Activated T-helper 1 cell treated with anti-CD3 and anti-CD28 coated beads, Interleukin-12 subunit alpha, Interleukin-12 subunit beta, Interleukin-2, Interleukin-4 antibody, amounts not matched to agents 30 ng/mL and 10 ng/mL and 1 ng/mL, durations not matched to agents 14 hours and 24 hours and 36 hours (primary cell): ENCODE measurements around the gene CR1L. TPM values are rescaled to one million over a fixed set of nuclear protein-coding genes. Genes with fewer than 3 reads are reported as not detected.
"Not testable (repeated sequence)": the region's sequence is repeated elsewhere in the genome, so short reads cannot be mapped to it uniquely, and the experiment has no call there.

Experiments used
- DNase-seq: peaks from one replicate; pipeline ENCODE4 v3.0.0; 2021; ENCODE audit warnings: low spot score
- H3K27ac Mint-ChIP-seq: one replicate; pipeline ENCODE4 v1.8.0; 2021; ENCODE audit warnings: mild to moderate bottlenecking, mixed read lengths
- H3K27me3 Mint-ChIP-seq: one replicate; pipeline ENCODE4 v1.8.0; 2022; ENCODE audit warnings: mild to moderate bottlenecking, moderate library complexity, mixed read lengths; ENCODE audit not compliant: insufficient read depth
- H3K36me3 Mint-ChIP-seq: one replicate; pipeline ENCODE4 v1.8.0; 2021; ENCODE audit warnings: low read depth, mixed read lengths
- H3K4me1 Mint-ChIP-seq: one replicate; pipeline ENCODE4 v1.8.0; 2021; ENCODE audit warnings: low read depth, mixed read lengths
- H3K4me3 Mint-ChIP-seq: one replicate; pipeline ENCODE4 v1.8.0; 2021; ENCODE audit warnings: mild to moderate bottlenecking, moderate library complexity, mixed read lengths
- H3K9me3 Mint-ChIP-seq: one replicate; pipeline ENCODE4 v1.8.0; 2021; ENCODE audit warnings: mixed read lengths
- intact Hi-C: fragments of 100-400 bp; cut with micrococcal nuclease; formaldehyde crosslinking; loops from one replicate; pipeline ENCODE4 v1.15.1; 2024
- total RNA-seq: library from RNA; stranded (reverse); gene quantifications from 2 replicates; pipeline ENCODE4 v1.2.3, GENCODE V29; 2022

CR1L gene
- total RNA-seq: not detected in 2 replicates

GRCh38 chr1:207644852-207645634 lies at the start of gene CR1L:
Gene CR1L, plus strand, starts transcription at chr1:207645133. Its CDS starts 101 bp downstream, at chr1:207645234.
- intact Hi-C loops: loop anchor here (1.0 to 10.0 kb wide), 4 partner anchors 107 to 592 kb away; partner anchors contain the start of genes CD46 and PFKFB2
- H3K27me3 Mint-ChIP-seq: peaks cover 26% of the 10 kb centered on the region
- H3K36me3 Mint-ChIP-seq: no peaks in the 10 kb centered on the region
- H3K4me1 Mint-ChIP-seq: peaks cover 8% of the 10 kb centered on the region
- H3K9me3 Mint-ChIP-seq: no peaks in the 10 kb centered on the region
- peak within 1 kb of the TSS; percentile 80 for H3K4me3 Mint-ChIP-seq
- no peak within 1 kb of the TSS for H3K27ac Mint-ChIP-seq
- peak; percentile 74 for DNase-seq

GRCh38 chr1:207603777-207604176 lies 41.2 kb upstream of the CR1L start:
- no peak for DNase-seq
- intact Hi-C loops: no loop called here
- Mint-ChIP-seq H3K4me3 (no peak overlapping the region), H3K27me3 (peaks cover 17% of the 10 kb centered on the region), H3K27ac (no peak overlapping the region), H3K9me3 (no peaks in the 10 kb centered on the region), H3K36me3 (no peaks in the 10 kb centered on the region), H3K4me1 (no peaks in the 10 kb centered on the region)

GRCh38 chr1:207605444-207606361 lies 39.2 kb upstream of the CR1L start:
- H3K9me3 Mint-ChIP-seq: no peaks in the 10 kb centered on the region
- peaks cover 17% of the 10 kb centered on the region for H3K27me3 Mint-ChIP-seq
- intact Hi-C loops: no loop called here
- no peaks in the 10 kb centered on the region for H3K4me1 Mint-ChIP-seq
- DNase-seq: no peak
- H3K27ac Mint-ChIP-seq: no peak overlapping the region
- no peaks in the 10 kb centered on the region for H3K36me3 Mint-ChIP-seq
- H3K4me3 Mint-ChIP-seq: no peak overlapping the region

- Mint-ChIP-seq H3K4me3 (no peak overlapping the region), H3K27ac (no peak overlapping the region), H3K4me1 (no peaks in the 10 kb centered on the region), H3K9me3 (no peaks in the 10 kb centered on the region), H3K27me3 (peaks cover 15% of the 10 kb centered on the region), H3K36me3 (no peaks in the 10 kb centered on the region)
- intact Hi-C loops: no loop called here
- DNase-seq: no peak
Measured at GRCh38 chr1:207606362-207606755, 38.6 kb upstream of the CR1L start.

GRCh38 chr1:207612762-207613161 lies 32.2 kb upstream of the CR1L start:
- DNase-seq: no peak
- intact Hi-C loops: no loop called here
- Mint-ChIP-seq H3K27ac (no peak overlapping the region), H3K27me3 (peaks cover 4% of the 10 kb centered on the region), H3K36me3 (no peaks in the 10 kb centered on the region), H3K4me1 (no peaks in the 10 kb centered on the region), H3K9me3 (no peaks in the 10 kb centered on the region), H3K4me3 (no peak overlapping the region)

GRCh38 chr1:207619871-207620542 lies 24.9 kb upstream of the CR1L start:
- intact Hi-C loops: loop anchor here (2.0 kb wide), 1 partner anchor 79 kb away; no protein-coding TSS in a partner anchor

GRCh38 chr1:207620543-207620893 lies 24.4 kb upstream of the CR1L start:
- intact Hi-C loops: loop anchor here (2.0 kb wide), 1 partner anchor 78 kb away; no protein-coding TSS in a partner anchor
- Mint-ChIP-seq H3K27me3 (peaks cover 20% of the 10 kb centered on the region), H3K27ac (no peak overlapping the region), H3K9me3 (no peaks in the 10 kb centered on the region), H3K4me3 (no peak overlapping the region), H3K4me1 (no peaks in the 10 kb centered on the region), H3K36me3 (no peaks in the 10 kb centered on the region)
- no peak for DNase-seq

More at GRCh38 chr1:207619871-207620542, 24.9 kb upstream of the CR1L start:
- Mint-ChIP-seq H3K9me3 (no peaks in the 10 kb centered on the region), H3K36me3 (no peaks in the 10 kb centered on the region), H3K27me3 (peaks cover 20% of the 10 kb centered on the region), H3K4me3 (no peak overlapping the region), H3K4me1 (no peaks in the 10 kb centered on the region), H3K27ac (no peak overlapping the region)
- DNase-seq: no peak

GRCh38 chr1:207625504-207626071 lies 19.3 kb upstream of the CR1L start:
- intact Hi-C loops, DNase-seq, H3K4me1 Mint-ChIP-seq, H3K9me3 Mint-ChIP-seq, H3K36me3 Mint-ChIP-seq, H3K4me3 Mint-ChIP-seq, H3K27ac Mint-ChIP-seq: not testable (repeated sequence)
- H3K27me3 Mint-ChIP-seq: peaks cover 18% of the 10 kb centered on the region

- H3K4me3 Mint-ChIP-seq: no peak overlapping the region
- H3K9me3 Mint-ChIP-seq: no peaks in the 10 kb centered on the region
- no peak overlapping the region for H3K27ac Mint-ChIP-seq
- intact Hi-C loops: no loop called here
- H3K27me3 Mint-ChIP-seq: peaks cover 18% of the 10 kb centered on the region
- H3K36me3 Mint-ChIP-seq: no peaks in the 10 kb centered on the region
- no peaks in the 10 kb centered on the region for H3K4me1 Mint-ChIP-seq
- no peak for DNase-seq
Measured at GRCh38 chr1:207626972-207627337, 18.0 kb upstream of the CR1L start.

GRCh38 chr1:207627496-207627895 lies 17.4 kb upstream of the CR1L start:
- no peak overlapping the region for H3K27ac Mint-ChIP-seq
- H3K4me3 Mint-ChIP-seq: no peak overlapping the region
- no peaks in the 10 kb centered on the region for H3K9me3 Mint-ChIP-seq
- no peaks in the 10 kb centered on the region for H3K4me1 Mint-ChIP-seq
- intact Hi-C loops: no loop called here
- no peak for DNase-seq
- peaks cover 13% of the 10 kb centered on the region for H3K27me3 Mint-ChIP-seq
- H3K36me3 Mint-ChIP-seq: no peaks in the 10 kb centered on the region

- Mint-ChIP-seq H3K4me1 (no peaks in the 10 kb centered on the region), H3K4me3 (no peak overlapping the region), H3K27ac (no peak overlapping the region), H3K27me3 (peaks cover 8% of the 10 kb centered on the region), H3K9me3 (no peaks in the 10 kb centered on the region), H3K36me3 (no peaks in the 10 kb centered on the region)
- intact Hi-C loops: no loop called here
- DNase-seq: no peak
Measured at GRCh38 chr1:207628776-207629175, 16.2 kb upstream of the CR1L start.

GRCh38 chr1:207631137-207631536 lies 13.8 kb upstream of the CR1L start:
- DNase-seq: no peak
- no peaks in the 10 kb centered on the region for H3K4me1 Mint-ChIP-seq
- H3K9me3 Mint-ChIP-seq: no peaks in the 10 kb centered on the region
- no peaks in the 10 kb centered on the region for H3K36me3 Mint-ChIP-seq
- intact Hi-C loops: no loop called here
- peaks cover 8% of the 10 kb centered on the region for H3K27me3 Mint-ChIP-seq
- no peak overlapping the region for H3K4me3 Mint-ChIP-seq
- no peak overlapping the region for H3K27ac Mint-ChIP-seq
